ENCODE results near the gene RAB11FIP3. TPM values are rescaled to one million over a fixed set of nuclear protein-coding genes. Genes with fewer than 3 reads are reported as not detected.

RAB11FIP3 gene
- total RNA-seq, 2 experiments from 2014 or later: 29.0 to 51.2 TPM

DNA sequence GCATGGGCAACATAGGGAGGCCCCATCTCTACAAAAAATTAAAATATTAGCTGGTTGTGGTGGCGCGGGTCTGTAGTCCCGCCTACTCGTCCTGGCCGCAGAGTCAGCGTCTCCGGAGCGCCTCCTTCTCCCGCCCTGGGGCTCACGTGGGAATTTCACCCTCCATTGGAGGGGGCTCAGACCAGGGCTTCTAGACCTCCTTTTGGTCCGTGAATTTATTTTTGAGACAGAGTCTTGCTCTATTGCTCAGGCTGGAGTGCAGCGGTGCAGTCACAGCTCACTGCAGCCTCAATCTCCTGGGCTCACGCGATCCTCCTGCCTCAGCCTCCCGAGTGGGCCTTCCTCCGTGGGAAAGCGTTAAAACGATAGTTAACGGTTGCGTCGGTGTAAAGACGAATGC is 28.8 kb upstream of the RAB11FIP3 start:
- DNase-seq (ENCODE audit: low spot score): no peak
- H3K4me1 ChIP-seq (ENCODE audit: insufficient read depth, low read length, poor library complexity, severe bottlenecking): peaks cover 23% of the 10 kb centered on the region
- intact Hi-C loops (cut with micrococcal nuclease; ENCODE audit: unreplicated experiment): no loop called here
- H3K9me3 ChIP-seq (ENCODE audit: low read length): peaks cover 5% of the 10 kb centered on the region
- peak overlapping the region; percentile 45 for H3K4me2 ChIP-seq (ENCODE audit: low read length)
- no peaks in the 10 kb centered on the region; the same call in 1 of the 2 replicates for H3K79me2 ChIP-seq (ENCODE audit: insufficient read depth, low read depth, low read length)
- no peak for TF ChIP-seq EZH2phosphoT487 (IDR thresholded peaks at IDR 0.05; ENCODE audit: borderline replicate concordance, low read depth, low read length)
- TF ChIP-seq, protein P1, sequence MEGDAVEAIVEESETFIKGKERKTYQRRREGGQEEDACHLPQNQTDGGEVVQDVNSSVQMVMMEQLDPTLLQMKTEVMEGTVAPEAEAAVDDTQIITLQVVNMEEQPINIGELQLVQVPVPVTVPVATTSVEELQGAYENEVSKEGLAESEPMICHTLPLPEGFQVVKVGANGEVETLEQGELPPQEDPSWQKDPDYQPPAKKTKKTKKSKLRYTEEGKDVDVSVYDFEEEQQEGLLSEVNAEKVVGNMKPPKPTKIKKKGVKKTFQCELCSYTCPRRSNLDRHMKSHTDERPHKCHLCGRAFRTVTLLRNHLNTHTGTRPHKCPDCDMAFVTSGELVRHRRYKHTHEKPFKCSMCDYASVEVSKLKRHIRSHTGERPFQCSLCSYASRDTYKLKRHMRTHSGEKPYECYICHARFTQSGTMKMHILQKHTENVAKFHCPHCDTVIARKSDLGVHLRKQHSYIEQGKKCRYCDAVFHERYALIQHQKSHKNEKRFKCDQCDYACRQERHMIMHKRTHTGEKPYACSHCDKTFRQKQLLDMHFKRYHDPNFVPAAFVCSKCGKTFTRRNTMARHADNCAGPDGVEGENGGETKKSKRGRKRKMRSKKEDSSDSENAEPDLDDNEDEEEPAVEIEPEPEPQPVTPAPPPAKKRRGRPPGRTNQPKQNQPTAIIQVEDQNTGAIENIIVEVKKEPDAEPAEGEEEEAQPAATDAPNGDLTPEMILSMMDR (conservative IDR thresholded peaks at IDR 0.05; ENCODE audit: low read length): no peak
- ChIA-PET CTCF (ENCODE audit: unreplicated experiment) (no interaction called here), POLR2A (no interaction called here)
- H3K27ac ChIP-seq (ENCODE audit: low read depth, low read length, poor library complexity, severe bottlenecking): no peak overlapping the region
- H3K9me2 ChIP-seq (ENCODE audit: insufficient read depth, low read length): no peaks in the 10 kb centered on the region
- H3K36me3 ChIP-seq (ENCODE audit: insufficient read depth, low read length): peaks cover 5% of the 10 kb centered on the region; the same call in 1 of the 2 replicates
- H4K20me1 ChIP-seq (ENCODE audit: insufficient read depth, low read length): no peaks in the 10 kb centered on the region
- BruUV-seq (replicated peaks): no TSS peak
- peak overlapping the region; percentile 15 for H3K4me3 ChIP-seq (ENCODE audit: low read depth, low read length, poor library complexity, severe bottlenecking)
- no peak overlapping the region for H2AFZ ChIP-seq (ENCODE audit: low read length)

DNA sequence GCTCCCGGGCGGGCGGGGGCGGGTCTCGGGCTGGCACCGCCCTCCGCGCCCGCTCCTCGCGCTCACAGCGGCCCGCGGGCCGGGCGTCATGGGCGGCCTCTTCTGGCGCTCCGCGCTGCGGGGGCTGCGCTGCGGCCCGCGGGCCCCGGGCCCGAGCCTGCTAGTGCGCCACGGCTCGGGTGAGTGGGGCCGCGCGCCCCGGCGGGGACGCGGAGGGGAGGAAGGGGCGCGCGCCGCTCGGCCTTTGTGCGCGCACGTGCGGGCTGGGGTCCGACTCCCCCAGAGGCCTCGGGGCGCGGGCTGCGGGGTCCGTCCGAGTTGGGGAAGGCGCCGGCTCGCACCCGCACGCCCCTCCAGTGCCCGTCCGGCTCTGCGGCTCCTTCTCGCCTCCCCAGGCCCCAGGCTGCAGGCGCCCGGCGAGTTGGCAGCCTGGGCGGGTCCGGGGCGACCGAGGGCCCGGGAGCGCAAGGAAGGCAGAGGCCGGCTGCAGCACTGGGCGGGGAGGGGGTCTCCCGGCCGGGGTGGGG is 28.3 kb upstream of the RAB11FIP3 start, which contains the start of gene NME4:
Gene NME4 (plus strand): TSS at position 65 of the 527 bp plus-strand sequence. CDS start 24 bp downstream, at position 89.
- intact Hi-C loops (cut with micrococcal nuclease; ENCODE audit: unreplicated experiment): no loop called here
- Histone ChIP-seq H3K9me3 (ENCODE audit: low read length) (no peaks in the 10 kb centered on the region), H3K9me2 (ENCODE audit: insufficient read depth, low read length) (no peaks in the 10 kb centered on the region), H3K4me2 (ENCODE audit: low read length) (peak within 1 kb of the TSS; percentile 45), H3K27ac (ENCODE audit: low read depth, low read length, poor library complexity, severe bottlenecking) (no peak within 1 kb of the TSS), H3K4me1 (ENCODE audit: insufficient read depth, low read length, poor library complexity, severe bottlenecking) (peaks cover 24% of the 10 kb centered on the region), H3K79me2 (ENCODE audit: insufficient read depth, low read depth, low read length) (no peaks in the 10 kb centered on the region; the same call in 1 of the 2 replicates), H3K4me3 (ENCODE audit: low read depth, low read length, poor library complexity, severe bottlenecking) (peak within 1 kb of the TSS; percentile 60), H2AFZ (ENCODE audit: low read length) (no peak within 1 kb of the TSS), H3K36me3 (ENCODE audit: insufficient read depth, low read length) (0 out of 2 replicates have a peak, but pooled peaks cover under 1% of the 10 kb centered on the region), H4K20me1 (ENCODE audit: insufficient read depth, low read length) (no peaks in the 10 kb centered on the region)
- ChIA-PET CTCF (ENCODE audit: unreplicated experiment) (no interaction called here), POLR2A (no interaction called here)
- peak; percentile 43 for DNase-seq (ENCODE audit: low spot score)
- BruUV-seq (replicated peaks): no TSS peak
- no peak for TF ChIP-seq EZH2phosphoT487 (IDR thresholded peaks at IDR 0.05; ENCODE audit: borderline replicate concordance, low read depth, low read length)
- TF ChIP-seq, protein P1 (conservative IDR thresholded peaks at IDR 0.05; ENCODE audit: low read length): no peak

DNA sequence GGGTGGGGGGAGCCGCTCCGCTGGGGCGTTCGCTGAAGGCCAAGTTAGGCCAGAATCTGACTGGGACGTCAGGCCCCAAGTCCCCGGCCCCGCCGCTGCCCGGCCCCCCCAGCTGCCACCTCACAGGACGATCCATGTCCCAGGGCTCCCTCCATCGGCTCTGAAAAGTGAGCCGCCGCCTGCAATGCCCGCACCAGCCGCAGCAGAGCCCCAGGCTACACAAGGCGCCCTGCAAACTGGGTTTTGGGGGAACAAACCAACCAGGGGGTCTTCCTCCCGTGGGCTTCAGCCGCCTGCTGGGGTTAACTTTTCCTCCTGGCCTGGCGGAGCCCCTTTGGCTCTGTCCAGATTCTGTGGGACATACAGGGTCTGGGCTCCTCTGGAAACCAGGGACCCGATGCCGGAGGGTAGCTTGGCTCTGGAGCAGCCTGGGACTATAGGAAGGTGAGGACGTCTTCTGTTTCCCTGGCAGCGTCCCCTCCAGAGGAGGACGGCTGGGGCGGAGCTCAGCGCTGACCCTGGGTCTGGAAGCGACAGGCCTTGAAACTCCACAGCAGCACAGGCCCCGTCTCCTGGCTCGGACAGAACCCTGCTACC is 27.6 kb upstream of the RAB11FIP3 start:
- DNase-seq (ENCODE audit: low spot score): peak; percentile 59
- ChIA-PET CTCF (ENCODE audit: unreplicated experiment) (no interaction called here), POLR2A (interaction anchor here (0.6 kb wide), 1 partner anchor 12 kb away, joined by 5 read pairs; no protein-coding TSS in a partner anchor)
- Histone ChIP-seq H3K36me3 (ENCODE audit: insufficient read depth, low read length) (no peaks in the 10 kb centered on the region), H3K27ac (ENCODE audit: low read depth, low read length, poor library complexity, severe bottlenecking) (no peak overlapping the region), H3K4me2 (ENCODE audit: low read length) (0 out of 2 replicates have a peak overlapping the region, but pooled peaks have one; percentile 14), H3K79me2 (ENCODE audit: insufficient read depth, low read depth, low read length) (no peaks in the 10 kb centered on the region; the same call in 1 of the 2 replicates), H3K9me2 (ENCODE audit: insufficient read depth, low read length) (no peaks in the 10 kb centered on the region), H3K9me3 (ENCODE audit: low read length) (no peaks in the 10 kb centered on the region), H2AFZ (ENCODE audit: low read length) (no peak overlapping the region), H3K4me1 (ENCODE audit: insufficient read depth, low read length, poor library complexity, severe bottlenecking) (peaks cover 28% of the 10 kb centered on the region), H3K4me3 (ENCODE audit: low read depth, low read length, poor library complexity, severe bottlenecking) (no peak overlapping the region), H4K20me1 (ENCODE audit: insufficient read depth, low read length) (no peaks in the 10 kb centered on the region)
- TF ChIP-seq EZH2phosphoT487 (IDR thresholded peaks at IDR 0.05; ENCODE audit: borderline replicate concordance, low read depth, low read length): no peak
- TF ChIP-seq, protein P1 (conservative IDR thresholded peaks at IDR 0.05; ENCODE audit: low read length): 0 out of 2 replicates have a peak, but pooled peaks have one; percentile 29
- BruUV-seq (replicated peaks): no TSS peak
- intact Hi-C loops (cut with micrococcal nuclease; ENCODE audit: unreplicated experiment): no loop called here

Data from OCI-LY7 (cell line).